Hindlimb muscle (tissue), 1 donor: ENCODE data around the gene SERPINE1. TPM values are rescaled to one million over a fixed set of nuclear protein-coding genes. Genes with fewer than 3 reads are reported as not detected.

Experiments used
- DNase-seq: peaks from one replicate; pipeline ENCODE4 v3.0.0-alpha.2; 2013
- polyA plus RNA-seq: library from polyadenylated mRNA; unstranded; fragments of 120-200 nt; gene quantifications from one replicate; pipeline ENCODE4 v1.2.1, GENCODE V29; 2013; ENCODE audit not compliant: insufficient read length

The SERPINE1 gene
- polyA plus RNA-seq, 1 donor: 5.7 TPM

DNA sequence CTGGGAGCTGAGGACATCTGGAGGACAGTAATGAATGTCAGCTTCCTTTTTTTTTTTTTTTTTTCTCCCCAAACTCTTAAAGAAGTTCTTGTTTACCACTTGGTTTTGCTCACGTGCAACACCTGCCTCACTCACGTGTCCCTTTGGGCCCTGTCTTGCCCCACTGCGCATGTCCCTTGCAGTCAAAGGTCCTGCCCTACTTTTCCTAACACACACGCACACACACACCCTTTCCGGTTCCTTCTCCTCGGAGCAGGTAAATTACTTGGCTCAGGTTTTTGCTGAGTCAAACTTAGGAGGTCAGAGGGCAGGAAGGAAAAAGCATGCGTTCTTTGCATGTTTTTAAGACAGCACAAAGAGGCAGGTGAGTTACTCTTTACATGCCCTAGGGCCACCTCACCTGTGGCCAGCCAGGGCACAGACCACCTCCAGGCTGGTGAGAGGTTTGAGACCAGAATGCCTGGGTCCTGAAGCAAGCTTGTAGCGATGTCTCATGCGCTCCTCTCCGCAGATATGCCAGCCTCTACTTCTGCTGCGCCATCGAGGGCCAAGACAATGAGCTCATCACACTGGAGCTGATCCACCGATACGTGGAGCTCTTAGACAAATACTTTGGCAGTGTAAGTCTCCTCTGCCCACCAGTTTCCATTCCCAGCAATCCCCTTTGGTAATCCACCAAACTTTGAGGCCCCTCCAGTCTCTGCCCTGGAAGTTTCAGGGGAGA is 30.1 kb downstream of the SERPINE1 start:
- DNase-seq: no peak

DNA sequence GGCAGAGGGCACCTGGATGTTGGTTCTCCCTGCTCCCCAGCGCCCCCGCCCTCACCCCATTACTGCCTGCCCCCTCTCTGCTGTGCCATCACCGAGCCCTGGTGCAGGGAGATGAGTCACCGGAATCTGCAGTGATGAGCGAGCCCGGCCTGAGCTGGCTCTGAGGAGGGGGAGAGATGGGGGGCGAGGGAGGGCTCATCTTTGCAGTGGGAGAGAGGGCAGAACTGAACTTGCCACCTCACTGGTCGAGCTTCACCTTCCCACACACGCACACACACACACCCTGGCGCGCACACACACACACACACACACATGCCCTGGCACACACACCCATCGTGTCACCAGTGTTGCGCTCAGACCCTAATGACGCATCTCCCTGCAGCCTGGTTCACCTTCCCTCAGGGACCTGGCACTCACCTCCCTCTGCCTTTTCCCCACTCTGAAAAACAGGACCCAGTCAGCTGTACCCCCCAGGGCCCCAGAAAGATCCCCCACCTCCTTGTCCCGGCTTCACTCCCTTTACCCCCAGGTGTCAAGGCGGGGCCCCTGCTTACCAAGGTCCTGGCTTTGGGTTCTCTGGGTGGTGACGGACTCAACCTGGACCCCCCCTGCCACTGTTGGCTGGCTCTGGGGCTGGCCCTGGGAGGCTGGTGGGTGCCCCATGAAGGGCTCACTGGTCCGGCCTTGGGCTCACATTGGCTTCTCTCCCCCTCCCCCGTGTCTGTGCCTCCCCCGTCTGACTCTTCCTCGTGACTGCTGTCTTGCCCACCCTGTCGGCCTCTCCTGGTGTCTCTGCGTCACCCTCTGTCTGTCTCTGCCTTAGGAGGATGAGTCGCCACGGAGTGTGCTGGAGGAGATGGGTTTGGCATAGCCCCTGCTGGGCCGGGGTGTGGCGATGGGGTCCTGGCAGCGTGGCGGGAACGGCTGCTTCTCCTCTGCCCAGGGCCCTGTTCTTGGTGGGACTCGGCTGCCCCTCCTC is 33.1 kb downstream of the SERPINE1 start:
- no peak for DNase-seq

DNA sequence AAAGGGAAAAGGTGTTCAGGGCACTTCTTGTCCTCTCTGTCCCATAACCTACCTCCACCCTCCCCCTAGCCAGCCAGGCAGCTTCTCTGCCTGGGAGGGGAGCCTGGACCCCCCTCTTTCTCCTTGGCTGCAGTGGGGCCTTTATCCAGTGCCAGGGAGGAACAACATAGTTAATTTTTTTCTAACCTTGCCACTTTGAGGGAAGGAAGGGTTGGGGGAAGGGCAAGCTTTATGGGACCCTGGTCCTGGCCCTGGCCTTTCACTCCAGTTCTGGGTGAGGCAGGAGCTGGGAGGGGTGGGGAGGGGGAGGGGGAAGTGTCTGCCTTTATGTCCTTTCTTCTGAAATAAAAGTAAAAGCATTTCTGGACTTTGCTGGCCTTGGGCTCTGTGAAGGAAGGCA is 34.0 kb downstream of the SERPINE1 start:
- no peak for DNase-seq

DNA sequence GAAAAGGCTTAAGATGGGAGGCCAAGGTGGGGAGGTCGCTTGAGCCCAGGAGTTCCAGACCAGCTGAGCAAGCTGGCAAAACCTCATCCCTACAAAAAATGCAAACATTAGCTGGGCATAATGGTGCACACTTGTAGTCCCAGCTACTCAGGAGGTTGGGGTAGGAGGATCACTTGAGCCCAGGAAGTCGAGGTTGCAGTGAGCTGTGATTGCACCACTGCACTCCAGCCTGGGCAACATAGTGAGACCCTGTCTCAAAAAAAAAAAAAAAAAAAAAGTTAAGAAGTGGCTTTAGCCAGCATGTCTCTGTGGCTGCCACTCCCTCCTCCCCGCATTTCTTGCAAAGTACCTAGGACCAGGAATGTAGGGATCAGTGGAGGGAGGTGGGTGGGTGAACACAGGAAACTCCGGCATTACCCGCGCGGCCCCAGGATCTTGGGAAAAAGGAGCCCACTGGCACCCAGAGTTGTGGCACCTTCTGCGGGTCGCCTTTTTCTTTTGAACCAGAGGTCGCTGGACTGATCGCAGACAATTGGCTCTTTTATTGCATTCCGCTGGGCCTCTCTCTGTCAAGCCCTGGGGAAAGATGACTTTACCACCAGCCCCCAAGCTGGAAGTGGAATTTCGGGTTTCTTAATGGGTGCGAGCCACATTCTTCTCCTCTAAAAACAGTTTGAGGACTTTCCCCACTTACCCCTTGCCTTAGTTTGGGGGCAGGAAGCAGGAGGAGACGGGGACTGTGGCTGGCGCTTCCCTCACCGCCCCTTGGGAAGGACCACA is 35.0 kb downstream of the SERPINE1 start:
- DNase-seq: no peak

DNA sequence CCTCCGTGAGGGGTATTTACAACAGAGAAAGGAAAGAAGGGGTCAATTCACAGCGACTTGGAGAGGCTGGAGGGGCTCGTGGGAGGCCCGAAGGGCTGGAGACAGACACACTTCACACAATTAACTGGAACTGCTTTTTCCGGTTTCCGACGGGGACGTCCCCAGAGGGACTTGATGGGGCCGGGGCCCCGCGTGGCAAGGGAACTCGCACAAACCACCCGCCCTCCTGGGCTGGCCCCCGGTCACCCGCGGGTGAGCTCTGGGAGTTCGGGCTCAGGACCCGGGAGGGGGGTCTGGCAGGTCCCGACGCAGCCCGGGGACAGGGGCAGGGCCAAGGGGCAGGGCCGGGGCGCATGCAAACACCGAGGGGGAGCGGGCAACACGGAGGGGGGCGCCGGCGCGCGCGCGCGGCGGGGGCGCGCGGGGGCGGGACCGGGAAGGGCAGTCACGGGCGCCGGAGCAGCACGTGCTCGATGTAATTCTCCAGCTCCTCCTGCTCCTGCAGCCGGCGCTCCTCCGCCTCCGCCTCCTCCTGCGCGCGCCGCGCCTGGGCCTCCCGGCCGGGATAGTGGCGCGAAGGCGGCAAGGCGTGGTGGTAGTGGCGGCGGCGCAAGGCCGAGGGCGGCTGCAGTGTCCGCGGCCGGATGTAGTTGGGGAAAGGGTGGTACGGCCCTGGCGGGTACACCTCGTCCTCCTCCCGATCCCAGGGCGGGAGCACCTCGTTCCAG is 35.8 kb downstream of the SERPINE1 start:
- no peak for DNase-seq

- DNase-seq: no peak
Measured at GRCh38 chr7:101163279-101164070, 36.6 kb downstream of the SERPINE1 start.

- no peak for DNase-seq
Measured at GRCh38 chr7:101164071-101164840, 37.4 kb downstream of the SERPINE1 start.

GRCh38 chr7:101165075-101165957 is 38.4 kb downstream of the SERPINE1 start, which contains the start of gene VGF:
TSS of gene VGF (minus strand) at chr7:101165569. CDS start at chr7:101164843, 726 bp downstream.
- peak; percentile 92 for DNase-seq

DNA sequence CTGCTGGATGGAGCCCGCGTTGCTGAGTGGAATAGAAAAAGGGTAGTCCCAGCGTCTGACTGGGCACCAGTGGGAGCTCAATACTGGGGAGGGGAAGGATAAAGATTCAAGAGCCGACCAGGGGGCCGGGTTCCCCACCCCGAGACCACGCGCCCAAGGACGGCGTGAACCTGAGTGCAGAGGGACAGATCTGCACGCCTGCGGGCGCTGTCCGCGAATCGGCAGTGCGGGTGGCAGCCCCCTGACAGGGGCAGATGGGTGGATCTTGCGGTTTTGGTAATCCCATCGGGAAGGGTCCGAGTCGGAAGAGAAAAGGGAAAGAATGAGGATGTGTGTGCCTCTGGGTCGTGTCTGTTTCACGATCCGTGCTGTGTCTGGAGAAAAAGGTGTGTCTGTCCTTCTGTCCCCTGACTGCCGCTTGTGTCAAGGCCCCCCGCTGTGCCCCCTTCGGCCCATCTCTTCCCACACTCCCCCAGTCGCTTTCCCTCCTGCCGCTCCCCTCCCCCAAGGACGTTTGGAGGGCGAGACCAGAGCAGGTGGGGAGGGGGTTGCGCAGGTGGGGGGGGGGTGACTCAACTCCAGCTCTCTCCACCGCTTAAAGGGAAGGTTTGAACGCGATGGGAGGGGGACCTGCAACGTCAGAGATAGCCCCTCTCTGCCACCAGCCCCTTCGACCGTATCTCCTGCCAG is 39.2 kb downstream of the SERPINE1 start:
- no peak for DNase-seq

- DNase-seq: no peak
Measured at GRCh38 chr7:101166648-101166908, 39.7 kb downstream of the SERPINE1 start.

GRCh38 chr7:101166909-101167644 is 40.2 kb downstream of the SERPINE1 start:
- DNase-seq: no peak

DNA sequence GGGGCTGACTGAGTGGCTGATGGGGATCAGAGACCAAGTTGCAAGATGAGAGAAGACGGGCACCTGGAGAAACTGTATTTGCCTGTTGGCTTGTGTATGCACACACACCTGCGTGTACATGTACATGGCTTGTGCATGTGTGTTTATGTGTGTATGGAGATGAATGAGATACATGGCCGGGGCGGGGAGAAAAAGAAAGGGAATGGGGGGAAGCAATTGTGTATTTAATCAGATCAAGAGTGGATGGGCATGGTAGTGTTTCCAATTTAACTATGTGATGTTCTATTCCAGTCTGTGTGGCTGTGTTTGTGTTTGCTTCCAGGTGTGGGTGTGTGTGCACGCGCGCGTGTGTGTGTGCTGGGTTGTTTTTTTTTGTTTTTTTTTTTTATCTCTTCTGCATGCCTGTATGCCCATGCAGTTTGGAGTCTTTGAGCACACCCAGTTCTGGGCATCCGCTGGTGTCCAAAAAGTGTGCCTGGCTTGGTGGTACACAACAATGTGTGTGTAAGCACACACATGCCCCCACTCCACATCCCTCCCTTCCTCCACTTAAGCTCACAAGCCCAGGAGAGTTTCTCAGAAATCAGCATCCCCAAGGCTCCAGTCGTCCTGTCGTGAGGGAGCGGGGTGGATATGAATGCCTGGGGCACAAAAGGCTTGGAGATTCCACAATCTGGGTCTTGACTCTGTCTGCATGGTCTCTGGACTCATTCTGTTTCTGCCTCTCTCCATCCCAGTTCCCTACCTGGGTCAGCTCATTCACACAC is 40.9 kb downstream of the SERPINE1 start:
- no peak for DNase-seq

- no peak for DNase-seq
Measured at GRCh38 chr7:101168412-101169049, 41.6 kb downstream of the SERPINE1 start.

GRCh38 chr7:101169110-101169837 is 42.4 kb downstream of the SERPINE1 start:
- no peak for DNase-seq

GRCh38 chr7:101169838-101170551 is 43.1 kb downstream of the SERPINE1 start:
- no peak for DNase-seq
